Mammary epithelial cell (primary cell): ENCODE measurements around the gene CCR3.

Source experiments
- EZH2 ChIP-seq: IDR thresholded peaks from 2 replicates; pipeline ENCODE4 v1.6.1; 2012; ENCODE audit warnings: low read length, inconsistent platforms, borderline replicate concordance
- TF ChIP-seq, protein P1 (sequence below), 2 donors: IDR thresholded peaks in 1 of 2; conservative IDR thresholded peaks in 1 of 2; 2 replicates each; pipeline ENCODE4 v1.5.1; 2011 to 2012; ENCODE audit warnings: inconsistent platforms in 2 of 2, low read length in 2 of 2, mild to moderate bottlenecking in 2 of 2, control low read depth in 1 of 2, low read depth in 1 of 2; ENCODE audit not compliant: insufficient read depth in 1 of 2; ENCODE audit errors: extremely low read depth in 1 of 2

DNA sequence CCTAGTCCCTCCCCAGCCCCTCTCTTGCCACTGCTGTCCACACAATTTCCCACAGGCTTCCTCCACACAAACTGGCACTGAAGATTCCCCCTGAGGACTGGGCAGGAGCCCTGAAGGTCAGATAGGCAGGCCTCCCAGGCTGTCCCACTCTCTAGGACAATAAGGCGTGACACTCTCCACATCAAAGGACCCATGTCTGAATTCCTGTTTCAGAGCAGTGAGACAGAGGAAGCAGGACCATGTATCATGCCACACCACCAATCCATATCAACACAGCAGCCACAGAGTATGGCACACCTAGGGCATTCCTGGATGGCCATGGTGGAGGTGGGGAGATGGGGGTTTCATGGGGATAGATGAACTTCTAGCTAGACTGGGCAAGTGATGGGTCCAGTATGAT, 20.3 kb upstream of the CCR3 start:
- TF ChIP-seq, protein P1, sequence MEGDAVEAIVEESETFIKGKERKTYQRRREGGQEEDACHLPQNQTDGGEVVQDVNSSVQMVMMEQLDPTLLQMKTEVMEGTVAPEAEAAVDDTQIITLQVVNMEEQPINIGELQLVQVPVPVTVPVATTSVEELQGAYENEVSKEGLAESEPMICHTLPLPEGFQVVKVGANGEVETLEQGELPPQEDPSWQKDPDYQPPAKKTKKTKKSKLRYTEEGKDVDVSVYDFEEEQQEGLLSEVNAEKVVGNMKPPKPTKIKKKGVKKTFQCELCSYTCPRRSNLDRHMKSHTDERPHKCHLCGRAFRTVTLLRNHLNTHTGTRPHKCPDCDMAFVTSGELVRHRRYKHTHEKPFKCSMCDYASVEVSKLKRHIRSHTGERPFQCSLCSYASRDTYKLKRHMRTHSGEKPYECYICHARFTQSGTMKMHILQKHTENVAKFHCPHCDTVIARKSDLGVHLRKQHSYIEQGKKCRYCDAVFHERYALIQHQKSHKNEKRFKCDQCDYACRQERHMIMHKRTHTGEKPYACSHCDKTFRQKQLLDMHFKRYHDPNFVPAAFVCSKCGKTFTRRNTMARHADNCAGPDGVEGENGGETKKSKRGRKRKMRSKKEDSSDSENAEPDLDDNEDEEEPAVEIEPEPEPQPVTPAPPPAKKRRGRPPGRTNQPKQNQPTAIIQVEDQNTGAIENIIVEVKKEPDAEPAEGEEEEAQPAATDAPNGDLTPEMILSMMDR (conservative IDR thresholded peaks at IDR 0.05 in 1 of 2, IDR thresholded peaks at IDR 0.05 in 1 of 2; ENCODE audit: extremely low read depth in 1 of 2, insufficient read depth in 1 of 2, low read depth in 1 of 2, low read length in 2 of 2): no peak
- TF ChIP-seq EZH2: no peak
